ENCODE results near the gene CEMP1.

- TF ChIP-seq CTCF (conservative IDR thresholded peaks at IDR 0.05; ENCODE audit: low read length) (no peak), EZH2phosphoT487 (IDR thresholded peaks at IDR 0.05; ENCODE audit: borderline replicate concordance) (no peak)
Observed at GRCh38 chr16:2527784-2528100, 3.5 kb downstream of the CEMP1 start.

Measured in Loucy (cell line).